Stimulated activated effector memory CD8-positive, alpha-beta T cell treated with anti-CD3 and anti-CD28 coated beads, Interleukin-12 subunit alpha, Interleukin-12 subunit beta, amount 100 ng/mL, for 72 hours (primary cell): ENCODE data around the gene CLEC1A.
"Not testable (repeated sequence)": the region's sequence is repeated elsewhere in the genome, so short reads cannot be mapped to it uniquely, and the experiment has no call there.

Experiments
- ATAC-seq: fragments of 150-1000 bp; cut with Tn5 transposase; 2 replicates; pipeline ENCODE4 v1.10.0; 2021
- DNase-seq, 2 donors: peaks; one replicate each; pipeline ENCODE4 v3.0.0; 2021 to 2022; ENCODE audit warnings: low spot score in 2 of 2
- H3K27ac Mint-ChIP-seq: one replicate; pipeline ENCODE4 v1.8.0; 2022; ENCODE audit warnings: mild to moderate bottlenecking, mixed read lengths
- H3K36me3 Mint-ChIP-seq: one replicate; pipeline ENCODE4 v1.8.0; 2022; ENCODE audit warnings: mild to moderate bottlenecking, mixed read lengths
- H3K4me1 Mint-ChIP-seq: one replicate; pipeline ENCODE4 v1.8.0; 2022; ENCODE audit warnings: mixed read lengths
- H3K4me3 Mint-ChIP-seq: one replicate; pipeline ENCODE4 v1.8.0; 2022; ENCODE audit warnings: mild to moderate bottlenecking, mixed read lengths
- H3K9me3 Mint-ChIP-seq: one replicate; pipeline ENCODE4 v1.8.0; 2022; ENCODE audit warnings: mixed read lengths

CLEC1A gene

DNA sequence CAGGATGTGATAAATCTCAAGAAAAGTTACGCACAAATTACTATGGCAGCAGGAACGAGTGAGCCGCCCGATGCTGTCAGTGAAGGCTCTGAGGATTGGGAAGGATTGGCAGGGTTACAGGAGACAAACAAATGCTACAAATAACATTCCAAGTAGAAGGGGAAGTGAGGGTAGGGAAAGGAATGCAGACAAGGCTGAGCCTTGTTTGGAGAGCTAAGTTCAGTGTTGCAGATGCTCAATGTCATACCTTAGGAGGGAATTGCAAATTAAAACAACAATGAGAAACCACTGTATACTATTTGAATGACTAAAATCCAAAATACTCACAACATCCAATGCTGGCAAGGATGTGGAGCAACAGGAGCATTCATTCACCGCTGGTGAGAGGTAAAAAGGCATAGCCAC, 67.0 kb downstream of the CLEC1A start:
- no peaks in the 10 kb centered on the region for H3K9me3 Mint-ChIP-seq
- no peak overlapping the region for H3K4me3 Mint-ChIP-seq
- DNase-seq (no peak), ATAC-seq (no peak)
- no peaks in the 10 kb centered on the region for H3K4me1 Mint-ChIP-seq
- no peaks in the 10 kb centered on the region for H3K36me3 Mint-ChIP-seq
- H3K27ac Mint-ChIP-seq, result no peak overlapping the region

DNA sequence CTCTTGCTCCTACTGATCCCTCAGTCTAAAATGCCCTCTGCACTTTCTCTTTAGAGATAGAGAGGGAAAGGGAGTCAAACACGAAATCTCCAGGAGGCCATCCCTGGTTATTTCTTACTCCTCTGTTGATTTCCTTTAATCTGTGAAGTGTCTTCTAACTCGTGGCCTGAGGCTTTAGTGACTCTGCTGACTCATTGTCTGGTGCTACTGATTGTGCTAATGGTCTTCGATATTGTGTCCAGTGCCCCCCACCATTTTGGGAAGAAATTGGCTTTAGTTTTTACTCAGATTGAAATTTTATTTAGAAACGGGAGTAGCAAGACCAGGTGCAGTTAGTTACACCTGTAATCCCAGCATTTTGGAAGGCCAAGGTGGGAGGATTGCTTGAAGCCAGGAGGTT, 67.5 kb downstream of the CLEC1A start:
- DNase-seq (no peak), ATAC-seq (no peak)
- no peaks in the 10 kb centered on the region for H3K9me3 Mint-ChIP-seq
- no peaks in the 10 kb centered on the region for H3K4me1 Mint-ChIP-seq
- H3K36me3 Mint-ChIP-seq, result no peaks in the 10 kb centered on the region
- H3K4me3 Mint-ChIP-seq, result no peak overlapping the region
- no peak overlapping the region for H3K27ac Mint-ChIP-seq

DNA sequence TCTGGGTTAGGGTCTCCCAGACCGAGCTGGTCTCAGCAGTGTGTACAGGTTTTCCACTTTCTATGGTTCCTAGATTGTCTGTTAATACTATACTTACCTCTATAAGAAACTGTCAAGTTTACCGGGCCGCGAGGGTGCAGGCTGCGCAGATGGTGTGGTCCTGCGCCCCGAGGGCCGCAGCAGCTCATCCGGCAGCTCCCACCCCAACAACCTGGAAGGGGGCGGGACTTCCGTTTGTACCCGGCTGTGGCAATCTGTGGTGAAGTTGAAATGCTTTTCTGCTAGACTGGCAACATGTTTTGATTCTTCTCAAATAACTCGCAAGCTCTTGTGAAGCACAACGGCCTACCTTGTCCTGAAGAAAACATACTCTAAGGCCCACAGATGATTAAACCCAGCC, 68.3 kb downstream of the CLEC1A start, which contains the start of gene CLEC9A:
Gene CLEC9A (plus strand): TSS at position 237 of the 400 bp plus-strand sequence. CDS start 22,006 bp downstream, outside the sequence.
- no peaks in the 10 kb centered on the region for H3K36me3 Mint-ChIP-seq
- no peak for DNase-seq
- H3K9me3 Mint-ChIP-seq, result no peaks in the 10 kb centered on the region
- ATAC-seq, result no peak
- H3K4me3 Mint-ChIP-seq, result no peak within 1 kb of the TSS
- no peak within 1 kb of the TSS for H3K27ac Mint-ChIP-seq
- no peaks in the 10 kb centered on the region for H3K4me1 Mint-ChIP-seq

DNA sequence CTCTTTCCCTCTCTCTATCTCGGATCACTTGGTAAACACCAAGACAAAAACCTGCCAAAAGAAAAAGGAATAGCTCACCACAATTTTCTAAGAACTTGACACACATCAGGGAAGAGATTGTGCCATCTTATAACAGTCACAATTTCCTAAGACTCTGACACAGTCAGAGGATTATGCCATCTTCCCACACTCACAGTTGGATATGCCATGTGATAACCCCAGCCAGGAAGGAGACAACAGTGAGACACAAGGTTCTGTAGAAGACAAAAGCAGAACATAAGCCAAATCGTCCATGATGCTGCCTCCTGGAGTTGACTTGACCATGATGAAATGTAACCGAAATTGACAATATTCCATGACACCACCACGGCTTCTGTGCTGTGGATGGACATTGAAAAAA, 71.1 kb downstream of the CLEC1A start:
- Mint-ChIP-seq H3K27ac (no peak overlapping the region), H3K4me3 (no peak overlapping the region), H3K9me3 (no peaks in the 10 kb centered on the region), H3K4me1 (no peaks in the 10 kb centered on the region), H3K36me3 (no peaks in the 10 kb centered on the region)
- no peak for ATAC-seq
- no peak for DNase-seq

DNA sequence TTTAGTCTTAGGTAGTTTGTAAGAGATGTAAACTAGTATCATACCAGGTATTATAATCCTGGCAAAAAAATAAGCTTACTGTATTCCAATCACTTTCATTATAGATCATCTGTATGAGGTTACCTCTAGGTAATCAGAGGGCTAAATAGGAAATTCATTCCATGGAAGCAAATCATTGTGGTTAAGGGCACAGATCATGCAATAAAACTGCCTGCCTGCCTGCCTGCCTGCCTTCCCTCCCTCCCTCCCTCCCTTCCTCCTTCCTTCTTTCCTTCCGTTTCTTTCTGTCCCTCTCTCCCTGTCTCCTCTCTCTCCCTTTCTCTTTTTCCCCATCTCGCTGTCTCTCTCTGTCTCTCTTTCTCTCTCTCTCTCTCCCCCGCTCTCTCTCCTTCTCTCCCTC, 71.5 kb downstream of the CLEC1A start:
- no peak overlapping the region for H3K27ac Mint-ChIP-seq
- no peak overlapping the region for H3K4me3 Mint-ChIP-seq
- H3K36me3 Mint-ChIP-seq, result no peaks in the 10 kb centered on the region
- no peaks in the 10 kb centered on the region for H3K9me3 Mint-ChIP-seq
- ATAC-seq, result no peak
- DNase-seq, result no peak
- H3K4me1 Mint-ChIP-seq, result no peaks in the 10 kb centered on the region

DNA sequence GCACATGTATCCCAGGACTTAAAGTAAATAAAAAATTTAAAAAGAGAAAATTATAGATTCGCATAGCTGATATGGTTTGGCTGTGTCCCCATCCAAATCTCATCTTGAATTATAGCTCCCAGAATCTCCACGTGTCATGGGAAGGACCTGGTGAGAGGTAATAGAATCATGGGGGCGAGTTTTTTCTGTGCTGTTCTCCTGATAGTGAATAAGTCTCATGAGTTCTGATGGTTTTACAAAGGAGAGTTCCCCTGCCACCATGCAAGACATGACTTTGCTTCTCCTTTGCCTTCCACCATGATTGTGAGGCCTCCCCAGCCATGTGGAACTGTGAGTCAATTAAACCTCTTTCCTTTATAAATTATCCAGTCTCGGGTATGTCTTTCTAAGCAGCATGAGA, 72.1 kb downstream of the CLEC1A start:
- H3K4me1 Mint-ChIP-seq, H3K4me3 Mint-ChIP-seq, ATAC-seq, H3K36me3 Mint-ChIP-seq, DNase-seq, H3K27ac Mint-ChIP-seq, H3K9me3 Mint-ChIP-seq: not testable (repeated sequence)

DNA sequence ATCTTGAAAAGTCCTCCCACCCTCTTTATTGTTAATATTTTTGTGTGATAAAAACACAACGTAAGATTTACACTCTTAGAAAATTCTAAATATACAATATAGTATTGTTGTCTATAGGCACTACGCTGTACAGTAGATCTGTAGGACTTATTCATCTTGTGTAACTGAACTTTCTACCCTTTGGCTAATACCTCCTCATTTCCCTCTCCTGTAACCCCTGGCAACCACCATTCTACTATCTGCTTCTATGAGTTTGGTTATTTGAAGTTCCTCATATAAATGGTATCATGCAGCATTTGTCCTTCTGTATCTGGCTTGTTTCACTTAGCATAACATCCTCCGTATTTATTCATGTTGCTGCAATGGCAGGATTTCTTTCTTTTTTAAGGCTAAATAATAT, 73.5 kb downstream of the CLEC1A start:
- Mint-ChIP-seq H3K27ac (no peak overlapping the region), H3K4me3 (no peak overlapping the region), H3K4me1 (no peaks in the 10 kb centered on the region), H3K36me3 (no peaks in the 10 kb centered on the region), H3K9me3 (no peaks in the 10 kb centered on the region)
- DNase-seq (no peak), ATAC-seq (no peak)

DNA sequence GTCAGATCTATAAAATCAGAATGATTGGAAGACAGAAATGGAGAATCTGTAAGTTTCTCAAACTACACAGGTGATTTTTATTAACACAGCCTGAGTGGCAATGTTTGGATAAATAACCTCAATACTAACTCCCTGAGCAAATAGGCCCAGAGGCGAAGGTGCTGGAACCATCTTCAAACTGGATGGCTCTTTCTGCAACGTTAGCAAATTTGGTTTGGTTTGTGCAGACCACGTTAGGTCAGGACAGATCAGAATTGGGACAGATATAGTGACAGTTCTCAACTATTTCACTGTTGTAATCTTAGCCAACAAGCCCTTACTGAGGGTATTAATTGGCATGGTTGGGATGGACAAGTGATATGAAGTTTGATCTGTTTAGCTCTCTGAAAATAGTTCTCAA, 77.4 kb downstream of the CLEC1A start:
- Mint-ChIP-seq H3K27ac (no peak overlapping the region), H3K36me3 (no peaks in the 10 kb centered on the region), H3K4me3 (no peak overlapping the region), H3K4me1 (no peaks in the 10 kb centered on the region), H3K9me3 (no peaks in the 10 kb centered on the region)
- DNase-seq (no peak), ATAC-seq (no peak)
